Mesodermal cell (in vitro differentiated cells): ENCODE data around the gene TNFAIP8.

Source experiments
- H3K27ac ChIP-seq: 2 replicates; pipeline ENCODE4 v1.7.0; 2013; ENCODE audit warnings: mild to moderate bottlenecking, low read depth, low read length, moderate library complexity; ENCODE audit not compliant: severe bottlenecking
- H3K36me3 ChIP-seq: 2 replicates; pipeline ENCODE4 v1.7.1; 2013; ENCODE audit warnings: mild to moderate bottlenecking, low read length, moderate library complexity; ENCODE audit not compliant: control insufficient read depth, insufficient read depth
- H3K4me1 ChIP-seq: one replicate; pipeline ENCODE4 v1.7.1; 2013; ENCODE audit warnings: mild to moderate bottlenecking, low read length; ENCODE audit not compliant: insufficient read depth, control insufficient read depth, poor library complexity, severe bottlenecking
- H3K4me3 ChIP-seq: 2 replicates; pipeline ENCODE4 v1.7.0; 2013; ENCODE audit warnings: low read length, control low read depth, mild to moderate bottlenecking; ENCODE audit not compliant: insufficient read depth, poor library complexity, severe bottlenecking; ENCODE audit errors: extremely low read depth
- H3K9me3 ChIP-seq: 2 replicates; pipeline ENCODE4 v1.7.1; 2013; ENCODE audit warnings: mild to moderate bottlenecking, low read length, moderate library complexity; ENCODE audit not compliant: control insufficient read depth
- WGBS, 2 experiments: methylation state at CpG; one replicate each; pipeline ENCODE4 v1.1.5; 2013; ENCODE audit warnings: missing lambda C conversion rate in 2 of 2; ENCODE audit not compliant: insufficient coverage in 2 of 2; 5-methylcytosine and 5-hydroxymethylcytosine counted together

Gene TNFAIP8

GRCh38 chr5:119339344-119339743, 16.5 kb upstream of the TNFAIP8 start:
- Histone ChIP-seq H3K9me3 (no peaks in the 10 kb centered on the region), H3K36me3 (no peaks in the 10 kb centered on the region), H3K4me3 (no peak overlapping the region), H3K27ac (no peak overlapping the region), H3K4me1 (peaks cover 7% of the 10 kb centered on the region)
- WGBS, 2 experiments = 100% methylated on average over 2 of the region's 2 CpGs; no CpG with 5 or more reads in 1 of the 2 experiments

- H3K9me3 ChIP-seq = no peaks in the 10 kb centered on the region
- H3K27ac ChIP-seq = no peak overlapping the region
- no peak overlapping the region for H3K4me3 ChIP-seq
- no peaks in the 10 kb centered on the region for H3K36me3 ChIP-seq
- WGBS, 2 experiments = 93 to 94% methylated on average over 2 to 4 of the region's 4 CpGs
- H3K4me1 ChIP-seq = peaks cover 7% of the 10 kb centered on the region
Observed at GRCh38 chr5:119339965-119340364, 15.9 kb upstream of the TNFAIP8 start.

- WGBS, 2 experiments = 99 to 100% methylated on average over 9 to 10 of the region's 11 CpGs
- no peak overlapping the region for H3K27ac ChIP-seq
Observed at GRCh38 chr5:119340597-119341218, 15.1 kb upstream of the TNFAIP8 start.

DNA sequence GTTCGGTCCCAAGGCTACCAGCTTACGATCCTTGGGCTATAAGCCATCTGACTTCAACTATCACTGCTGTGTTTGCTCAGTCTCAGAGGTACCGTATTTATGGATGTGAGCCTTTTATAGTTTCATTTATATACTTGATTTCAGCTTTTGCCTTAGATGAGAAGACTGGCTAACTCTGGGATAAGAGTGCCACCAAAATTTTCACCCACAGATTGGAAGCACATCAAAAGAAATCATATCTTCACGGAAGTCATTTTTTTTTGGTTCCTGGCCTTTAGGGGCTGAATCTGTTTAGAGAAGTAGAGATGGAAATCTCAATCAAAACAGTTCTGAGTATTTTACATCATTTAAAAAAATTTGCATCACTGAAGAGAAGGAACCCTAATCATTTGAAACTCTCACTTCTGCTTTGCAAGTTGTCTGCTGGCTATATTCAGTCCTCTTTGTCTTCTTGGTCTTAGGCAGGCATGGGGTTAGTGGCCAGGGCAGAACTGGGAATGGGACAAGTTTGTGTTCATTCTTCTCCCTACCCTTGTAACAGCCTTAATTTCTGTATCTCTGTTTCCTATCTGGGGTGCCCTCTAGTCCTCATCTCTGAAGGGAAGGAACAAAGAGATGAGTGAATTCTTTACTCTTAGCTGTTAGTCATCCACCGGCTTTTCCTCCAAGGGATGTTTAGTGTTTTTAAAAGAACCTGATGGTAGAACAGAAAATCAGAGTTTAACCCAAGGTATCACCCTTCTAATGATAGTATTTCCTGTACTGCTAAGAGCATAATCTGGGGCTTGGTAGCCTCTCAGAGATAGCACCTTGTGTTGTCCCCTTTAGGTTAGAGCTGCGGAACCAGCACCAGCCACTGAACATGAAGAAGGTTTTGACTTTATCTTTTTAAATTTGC, 14.1 kb upstream of the TNFAIP8 start:
- WGBS, 2 experiments = 100% methylated on average over 2 to 3 of the region's 6 CpGs
- no peaks in the 10 kb centered on the region for H3K9me3 ChIP-seq
- H3K36me3 ChIP-seq = no peaks in the 10 kb centered on the region
- no peak overlapping the region for H3K4me3 ChIP-seq
- peaks cover 7% of the 10 kb centered on the region for H3K4me1 ChIP-seq
- H3K27ac ChIP-seq = no peak overlapping the region

More at GRCh38 chr5:119340597-119341218, 15.1 kb upstream of the TNFAIP8 start:
- no peaks in the 10 kb centered on the region for H3K36me3 ChIP-seq
- H3K4me3 ChIP-seq = no peak overlapping the region
- peaks cover 7% of the 10 kb centered on the region for H3K4me1 ChIP-seq
- no peaks in the 10 kb centered on the region for H3K9me3 ChIP-seq

DNA sequence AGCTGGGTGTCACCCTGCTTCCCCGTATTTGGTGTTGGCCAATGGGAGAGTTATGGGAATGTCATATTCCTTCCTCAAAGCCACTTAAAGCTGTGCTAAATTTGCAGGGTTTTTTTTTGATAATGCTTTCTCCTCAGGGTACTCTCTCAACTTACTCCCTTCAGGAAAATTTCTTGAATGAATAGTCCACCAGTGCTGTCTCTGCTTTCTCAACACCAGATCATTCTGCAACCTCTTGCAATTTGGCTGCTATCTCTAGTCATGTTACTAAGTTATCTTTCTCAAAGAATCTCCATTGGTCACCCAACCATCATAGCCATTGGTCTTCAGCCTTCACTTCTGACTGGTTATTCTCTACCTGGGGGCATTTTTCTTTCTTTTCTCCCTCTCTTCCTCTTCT, 13.4 kb upstream of the TNFAIP8 start:
- no peaks in the 10 kb centered on the region for H3K36me3 ChIP-seq
- no peaks in the 10 kb centered on the region for H3K9me3 ChIP-seq
- no peak overlapping the region for H3K27ac ChIP-seq
- 75 to 100% methylated on average over 1 of the region's 1 CpG for WGBS, 2 experiments
- H3K4me3 ChIP-seq = no peak overlapping the region
- peaks cover 7% of the 10 kb centered on the region for H3K4me1 ChIP-seq

DNA sequence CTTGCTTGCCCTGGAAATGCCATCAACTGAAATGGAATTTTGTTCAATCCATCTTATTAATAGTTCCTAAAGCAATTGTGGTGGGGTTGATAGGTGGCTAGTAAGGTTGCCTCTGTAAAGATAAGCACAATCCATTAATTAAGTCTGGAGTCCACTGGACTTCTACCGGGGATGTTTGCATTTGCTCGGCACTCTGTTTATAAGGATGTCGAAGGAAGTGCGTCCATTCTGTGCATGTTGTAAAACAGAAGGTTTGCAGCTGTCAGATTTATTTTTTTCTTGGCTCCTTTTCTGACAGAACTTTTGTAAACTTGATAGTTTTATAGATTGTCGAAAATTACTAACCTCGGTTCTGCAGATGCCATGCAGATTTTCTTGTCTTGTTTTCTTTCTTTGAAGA, 12.8 kb upstream of the TNFAIP8 start:
- H3K27ac ChIP-seq = no peak overlapping the region
- 92 to 97% methylated on average over 4 of the region's 6 CpGs for WGBS, 2 experiments
- H3K36me3 ChIP-seq = no peaks in the 10 kb centered on the region
- H3K4me3 ChIP-seq = no peak overlapping the region
- H3K9me3 ChIP-seq = no peaks in the 10 kb centered on the region
- H3K4me1 ChIP-seq = peaks cover 7% of the 10 kb centered on the region

- Histone ChIP-seq H3K36me3 (no peaks in the 10 kb centered on the region), H3K9me3 (no peaks in the 10 kb centered on the region), H3K27ac (no peak overlapping the region), H3K4me3 (no peak overlapping the region), H3K4me1 (peaks cover 7% of the 10 kb centered on the region)
- WGBS, 2 experiments = 90% methylated on average over 2 of the region's 3 CpGs; no CpG with 5 or more reads in 1 of the 2 experiments
Observed at GRCh38 chr5:119343766-119344165, 12.1 kb upstream of the TNFAIP8 start.

DNA sequence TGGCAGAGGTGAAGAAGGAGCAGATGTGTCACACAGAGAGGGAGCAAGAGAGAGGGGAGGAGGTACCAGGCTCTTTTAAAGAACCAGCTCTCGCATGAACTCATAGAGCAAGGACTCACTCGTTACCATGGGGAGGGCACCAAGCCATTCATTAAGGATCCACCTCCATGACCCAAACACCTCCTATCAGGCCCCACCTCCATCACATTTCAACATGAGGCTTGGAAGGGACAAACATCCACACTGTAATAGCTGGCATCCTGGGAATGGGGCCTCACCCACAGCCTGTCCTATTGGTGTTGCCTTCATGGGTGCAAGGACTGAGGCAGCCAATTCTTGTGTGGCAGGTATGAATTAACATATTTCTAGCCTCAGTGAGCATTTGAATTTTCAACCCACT, 11.6 kb upstream of the TNFAIP8 start:
- Histone ChIP-seq H3K27ac (no peak overlapping the region), H3K36me3 (no peaks in the 10 kb centered on the region)
- WGBS, 2 experiments = 36 to 50% methylated on average over 2 of the region's 2 CpGs

DNA sequence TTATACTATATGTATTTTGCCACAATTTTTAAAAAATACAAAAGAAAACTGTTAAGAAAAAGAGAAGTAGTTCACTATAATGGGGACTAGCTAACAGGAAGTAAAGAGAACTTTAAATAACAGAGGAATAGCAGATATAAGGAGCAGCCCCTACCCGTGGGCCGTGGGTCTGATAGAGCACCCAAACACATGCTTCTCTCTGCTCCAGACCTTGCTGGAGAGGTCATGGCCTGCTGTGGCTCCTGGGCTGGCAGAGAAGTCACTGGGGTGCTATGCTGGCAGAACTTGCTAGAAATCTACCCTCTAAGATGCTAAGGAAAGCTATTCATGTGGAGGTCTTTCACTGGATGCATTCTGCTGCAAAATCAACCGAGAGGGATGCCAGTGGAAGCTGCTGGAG, 10.0 kb upstream of the TNFAIP8 start:
- H3K36me3 ChIP-seq = no peaks in the 10 kb centered on the region
- H3K4me3 ChIP-seq = no peak overlapping the region
- no peaks in the 10 kb centered on the region for H3K9me3 ChIP-seq
- 79 to 88% methylated on average over 1 of the region's 3 CpGs for WGBS, 2 experiments
- no peak overlapping the region for H3K27ac ChIP-seq
- peaks cover 7% of the 10 kb centered on the region for H3K4me1 ChIP-seq

More for the DNA sequence above, 11.6 kb upstream of the TNFAIP8 start:
- H3K4me1 ChIP-seq = peaks cover 7% of the 10 kb centered on the region
- H3K4me3 ChIP-seq = no peak overlapping the region
- no peaks in the 10 kb centered on the region for H3K9me3 ChIP-seq

- Histone ChIP-seq H3K27ac (no peak overlapping the region), H3K9me3 (no peaks in the 10 kb centered on the region), H3K4me3 (no peak overlapping the region), H3K36me3 (no peaks in the 10 kb centered on the region), H3K4me1 (peaks cover 7% of the 10 kb centered on the region)
- WGBS, 2 experiments = 80% methylated on average over 1 of the region's 2 CpGs; no CpG with 5 or more reads in 1 of the 2 experiments
Observed at GRCh38 chr5:119346394-119346793, 9.4 kb upstream of the TNFAIP8 start.

DNA sequence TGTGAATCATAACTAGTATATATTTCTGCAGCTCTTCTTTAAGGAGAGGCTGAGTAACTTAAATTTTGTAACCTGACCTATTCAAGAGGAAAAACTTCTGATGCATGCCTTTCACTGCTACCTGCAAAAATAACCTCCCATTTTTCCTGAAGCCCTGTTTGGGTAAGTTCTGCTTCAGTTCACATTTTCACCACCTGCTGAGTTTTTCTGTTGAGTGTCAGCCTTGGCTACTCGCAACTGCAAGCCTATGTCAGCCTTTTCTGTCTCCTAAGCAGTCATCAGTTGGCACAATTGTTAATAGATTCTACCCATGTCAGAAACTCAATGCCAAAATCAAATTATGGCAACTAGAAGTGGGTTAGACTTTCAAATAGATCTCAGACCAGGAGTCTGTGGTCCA, 8.2 kb upstream of the TNFAIP8 start:
- H3K36me3 ChIP-seq = no peaks in the 10 kb centered on the region
- WGBS, 2 experiments = no CpG with 5 or more reads among the region's 1 CpG
- H3K9me3 ChIP-seq = no peaks in the 10 kb centered on the region
- H3K27ac ChIP-seq = no peak overlapping the region
- no peak overlapping the region for H3K4me3 ChIP-seq
- H3K4me1 ChIP-seq = no peaks in the 10 kb centered on the region
